Natural killer cell (primary cell): ENCODE data around the gene TTC9B. TPM values are rescaled to one million over a fixed set of nuclear protein-coding genes. Genes with fewer than 3 reads are reported as not detected.

Experiments used
- ATAC-seq, 3 donors: fragments of 150-1000 bp in 2 of 3; fragments of 200-7000 bp in 1 of 3; cut with Tn5 transposase; 1 replicate in 1 of 3; 2 replicates in 2 of 3; pipeline ENCODE4 v1.10.0; 2021; ENCODE audit warnings: mild to moderate bottlenecking in 2 of 3, moderate library complexity in 2 of 3
- DNase-seq, 2 donors: peaks; one replicate each; pipeline versions ENCODE4 v3.0.0 to v3.0.0-alpha.2; 2013 to 2021; ENCODE audit warnings: mixed read lengths in 1 of 2
- H3K27ac ChIP-seq: one replicate; pipeline ENCODE4 v1.5.1; 2013; ENCODE audit warnings: mild to moderate bottlenecking, low read length
- H3K27me3 ChIP-seq: one replicate; pipeline ENCODE4 v1.6.1; 2013; ENCODE audit warnings: low read length; ENCODE audit not compliant: control insufficient read depth, insufficient read depth
- H3K36me3 ChIP-seq: one replicate; pipeline ENCODE4 v1.6.1; 2013; ENCODE audit warnings: low read length; ENCODE audit not compliant: control insufficient read depth, insufficient read depth
- H3K4me1 ChIP-seq: one replicate; pipeline ENCODE4 v1.6.1; 2013; ENCODE audit warnings: low read length; ENCODE audit not compliant: control insufficient read depth, insufficient read depth
- H3K4me3 ChIP-seq: one replicate; pipeline ENCODE4 v1.5.1; 2013; ENCODE audit warnings: low read length
- H3K9me3 ChIP-seq: one replicate; pipeline ENCODE4 v1.6.1; 2013; ENCODE audit warnings: low read length; ENCODE audit not compliant: control insufficient read depth, insufficient read depth
- H3K27ac Mint-ChIP-seq, 2 donors: one replicate each; pipeline ENCODE4 v1.8.0; 2022; ENCODE audit warnings: mild to moderate bottlenecking in 2 of 2, mixed read lengths in 2 of 2, moderate library complexity in 1 of 2
- H3K27me3 Mint-ChIP-seq, 2 donors: one replicate each; pipeline ENCODE4 v1.8.0; 2022; ENCODE audit warnings: low read depth in 2 of 2, mixed read lengths in 2 of 2
- H3K36me3 Mint-ChIP-seq: one replicate; pipeline ENCODE4 v1.8.0; 2022; ENCODE audit warnings: mixed read lengths
- H3K4me1 Mint-ChIP-seq, 2 donors: one replicate each; pipeline ENCODE4 v1.8.0; 2022; ENCODE audit warnings: mixed read lengths in 2 of 2
- H3K4me3 Mint-ChIP-seq: one replicate; pipeline ENCODE4 v1.8.0; 2022; ENCODE audit warnings: mild to moderate bottlenecking, moderate library complexity, mixed read lengths
- H3K9me3 Mint-ChIP-seq, 2 donors: one replicate each; pipeline ENCODE4 v1.8.0; 2022; ENCODE audit warnings: mixed read lengths in 2 of 2
- CTCF ChIP-seq: fragments of 200-600 bp; IDR thresholded peaks from one replicate; pipeline ENCODE4 v1.8.0; 2022; ENCODE audit warnings: antibody characterized with exemption
- WGBS: methylation state at CpG from one replicate; pipeline ENCODE4 v1.1.7; 2013; ENCODE audit warnings: missing lambda C conversion rate; ENCODE audit not compliant: insufficient coverage; 5-methylcytosine and 5-hydroxymethylcytosine counted together
- intact Hi-C: fragments of 100-400 bp; cut with micrococcal nuclease; formaldehyde crosslinking; loops from one replicate; pipeline ENCODE4 v1.14.2; 2022
- total RNA-seq, 4 donors: library from RNA; stranded (reverse); fragments of 120-200 nt in 1 of 4; gene quantifications; one replicate each; pipeline versions ENCODE4 v1.2.3 to v1.2.4, GENCODE V29; 2013 to 2022

TTC9B gene
- total RNA-seq, 3 donors from 2014 or later (not counting 1 experiment from before 2014, with no cell fraction given) = not detected

GRCh38 chr19:40210889-40211288 lies 7.3 kb downstream of the TTC9B start:
- DNase-seq = no peak
- Histone ChIP-seq H3K27ac (no peak overlapping the region), H3K36me3 (peaks cover 4% of the 10 kb centered on the region), H3K4me1 (no peaks in the 10 kb centered on the region), H3K9me3 (no peaks in the 10 kb centered on the region), H3K27me3 (no peaks in the 10 kb centered on the region), H3K4me3 (no peak overlapping the region)
- intact Hi-C loops = no loop called here
- no peaks in the 10 kb centered on the region for H3K27me3 Mint-ChIP-seq
- over 99% methylated on average over 5 of the region's 5 CpGs for WGBS
- H3K36me3 Mint-ChIP-seq = no peaks in the 10 kb centered on the region
- no peak for TF ChIP-seq CTCF
- H3K4me3 Mint-ChIP-seq = no peak overlapping the region
- H3K4me1 Mint-ChIP-seq = no peaks in the 10 kb centered on the region
- H3K9me3 Mint-ChIP-seq = no peaks in the 10 kb centered on the region
- ATAC-seq = no peak
- no peak overlapping the region for H3K27ac Mint-ChIP-seq

GRCh38 chr19:40208602-40209001 lies 9.6 kb downstream of the TTC9B start:
- WGBS = 94% methylated on average over 4 of the region's 5 CpGs
- no peak overlapping the region for H3K4me3 Mint-ChIP-seq
- no peak for ATAC-seq
- Histone ChIP-seq H3K36me3 (peaks cover 8% of the 10 kb centered on the region), H3K4me1 (no peaks in the 10 kb centered on the region), H3K27ac (no peak overlapping the region), H3K27me3 (no peaks in the 10 kb centered on the region), H3K4me3 (no peak overlapping the region), H3K9me3 (no peaks in the 10 kb centered on the region)
- intact Hi-C loops = no loop called here
- H3K27me3 Mint-ChIP-seq = no peaks in the 10 kb centered on the region
- no peaks in the 10 kb centered on the region for H3K36me3 Mint-ChIP-seq
- no peak for TF ChIP-seq CTCF
- no peak overlapping the region for H3K27ac Mint-ChIP-seq
- H3K9me3 Mint-ChIP-seq = no peaks in the 10 kb centered on the region
- DNase-seq = no peak
- H3K4me1 Mint-ChIP-seq = no peaks in the 10 kb centered on the region

GRCh38 chr19:40205760-40206159 lies 12.4 kb downstream of the TTC9B start:
- no peaks in the 10 kb centered on the region for H3K9me3 Mint-ChIP-seq
- WGBS = 97% methylated on average over 21 of the region's 21 CpGs
- H3K27me3 Mint-ChIP-seq = no peaks in the 10 kb centered on the region
- no peaks in the 10 kb centered on the region for H3K9me3 ChIP-seq
- no peaks in the 10 kb centered on the region for H3K4me1 ChIP-seq
- intact Hi-C loops = no loop called here
- no peaks in the 10 kb centered on the region for H3K27me3 ChIP-seq
- H3K36me3 ChIP-seq = peaks cover 10% of the 10 kb centered on the region
- ATAC-seq = no peak
- no peaks in the 10 kb centered on the region for H3K36me3 Mint-ChIP-seq
- H3K4me3 Mint-ChIP-seq = no peak overlapping the region
- DNase-seq = no peak
- H3K4me1 Mint-ChIP-seq = no peaks in the 10 kb centered on the region
- H3K27ac Mint-ChIP-seq = no peak overlapping the region
- H3K4me3 ChIP-seq = no peak overlapping the region
- H3K27ac ChIP-seq = no peak overlapping the region
- TF ChIP-seq CTCF = no peak

GRCh38 chr19:40204381-40204780 lies 13.8 kb downstream of the TTC9B start:
- ATAC-seq = no peak
- H3K9me3 ChIP-seq = no peaks in the 10 kb centered on the region
- no peak overlapping the region for H3K27ac Mint-ChIP-seq
- no peaks in the 10 kb centered on the region for H3K4me1 Mint-ChIP-seq
- TF ChIP-seq CTCF = no peak
- no peaks in the 10 kb centered on the region for H3K27me3 Mint-ChIP-seq
- peaks cover 10% of the 10 kb centered on the region for H3K36me3 ChIP-seq
- no peak overlapping the region for H3K4me3 ChIP-seq
- H3K36me3 Mint-ChIP-seq = no peaks in the 10 kb centered on the region
- H3K4me1 ChIP-seq = no peaks in the 10 kb centered on the region
- H3K27ac ChIP-seq = no peak overlapping the region
- 97% methylated on average over 16 of the region's 16 CpGs for WGBS
- DNase-seq = no peak
- H3K4me3 Mint-ChIP-seq = no peak overlapping the region
- intact Hi-C loops = no loop called here
- H3K9me3 Mint-ChIP-seq = no peaks in the 10 kb centered on the region
- H3K27me3 ChIP-seq = no peaks in the 10 kb centered on the region
